Suppressor macrophage (primary cell): ENCODE data around the gene LDHB.
A peak's percentile ranks its signal among the peaks of the same experiment; 100 is the strongest.
"Not testable (repeated sequence)": the region's sequence is repeated elsewhere in the genome, so short reads cannot be mapped to it uniquely, and the experiment has no call there.

Experiments used
- DNase-seq, 4 experiments: peaks; one replicate each; pipeline ENCODE4 v3.0.0-alpha.2; 2020 to 2022

LDHB gene

DNA sequence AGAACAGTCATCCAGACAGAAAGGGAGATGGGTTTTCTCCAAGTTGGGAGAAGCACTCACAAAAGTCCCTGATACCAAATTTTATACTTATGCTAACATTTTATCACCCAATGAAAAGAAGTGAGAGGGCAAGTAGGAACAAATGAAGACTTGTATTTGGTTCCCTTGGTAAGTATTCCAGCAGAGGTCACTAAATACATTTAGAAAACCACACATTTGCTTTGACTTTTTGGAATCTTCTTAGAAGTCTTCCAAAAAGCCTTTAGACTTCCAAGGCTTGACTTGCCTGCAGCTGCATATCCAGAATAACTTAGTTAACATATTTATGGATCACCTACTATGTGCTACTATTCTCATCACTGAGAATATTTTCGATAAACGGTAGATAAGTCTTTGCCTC lies 49.9 kb downstream of the LDHB start:
- peak in 3 of 4 experiments; percentile 3 to 54 (median 53) for DNase-seq

DNA sequence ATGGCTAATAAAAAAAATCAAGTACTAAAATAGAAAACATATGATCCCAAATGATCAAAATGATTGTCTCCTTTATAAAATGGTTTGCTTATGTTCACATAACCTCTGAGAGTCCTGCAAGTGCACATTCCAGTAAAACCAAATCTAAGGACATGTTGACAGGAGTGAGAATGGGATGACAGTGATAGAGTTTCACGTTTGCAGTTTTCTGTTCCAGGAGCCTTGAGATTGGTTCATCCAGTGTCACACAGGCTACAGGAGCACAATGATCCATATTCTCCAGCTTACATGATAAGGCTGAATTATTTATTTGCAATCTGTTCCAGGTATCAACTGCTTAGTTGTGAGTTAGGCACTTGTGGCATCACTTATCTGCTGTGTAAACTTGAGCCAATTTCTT lies 51.5 kb downstream of the LDHB start:
- DNase-seq = no peak

DNA sequence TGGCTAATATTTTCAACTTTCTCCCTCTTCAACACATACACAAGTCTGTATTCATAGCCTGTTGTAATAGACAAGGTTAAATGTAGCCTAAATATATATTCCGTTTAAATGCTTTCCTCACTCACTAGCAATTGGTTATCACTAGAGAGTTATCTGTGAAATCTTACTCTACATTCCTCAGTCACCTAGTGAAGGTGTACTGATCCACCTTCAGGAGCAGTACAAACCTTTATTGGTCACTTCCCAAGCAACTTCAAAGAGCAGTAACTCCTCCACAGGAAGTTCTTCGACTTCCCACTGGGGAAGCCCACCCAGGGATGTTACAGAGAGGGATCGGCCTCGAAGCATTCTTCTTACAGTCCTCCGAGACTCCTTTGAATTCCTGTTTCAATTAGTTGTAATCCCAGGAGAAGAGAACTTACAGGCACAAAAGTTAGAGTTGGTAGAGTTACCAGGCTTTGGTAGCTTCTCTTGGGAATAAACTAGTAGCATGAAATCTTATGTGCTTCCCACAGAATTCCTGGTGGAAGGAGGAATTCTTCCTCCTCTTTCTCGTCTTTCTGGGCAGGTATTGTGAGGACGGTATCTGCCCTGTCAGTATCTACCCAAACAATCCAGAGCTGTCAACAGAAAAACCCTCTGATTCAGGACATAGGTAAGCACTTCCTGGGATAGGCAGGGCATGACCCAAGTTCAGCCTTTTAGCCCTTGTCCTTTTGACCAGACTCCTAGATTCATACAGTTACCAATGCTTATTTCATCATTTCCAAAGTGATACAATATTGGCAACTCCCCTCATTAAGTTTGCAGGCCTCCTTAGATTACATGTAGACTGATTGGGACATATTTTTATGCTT lies 53.2 kb downstream of the LDHB start, which contains the start of gene GYS2:
GYS2 (minus strand) TSS at position 603 of the 857 bp plus-strand sequence; CDS start at position 348, 255 bp downstream.
- DNase-seq = no peak

DNA sequence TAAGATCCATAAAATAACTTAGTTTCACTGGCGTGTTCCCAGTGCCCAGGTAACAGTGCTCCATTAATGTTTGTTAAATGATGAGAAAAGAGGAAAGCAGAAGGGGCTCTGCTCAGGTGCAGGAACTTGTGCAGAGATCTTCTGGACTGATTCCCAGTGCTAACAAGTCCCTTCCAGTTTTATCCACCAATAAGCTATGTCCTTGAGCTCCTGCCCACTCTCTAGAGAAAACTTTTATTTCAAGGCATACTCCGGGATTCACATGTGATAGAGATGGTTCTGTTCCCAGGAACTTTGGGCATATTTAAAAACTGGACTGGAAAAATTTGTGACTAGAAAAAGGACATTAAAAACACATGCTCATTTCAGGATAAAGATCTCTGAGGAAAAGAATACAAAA lies 54.9 kb downstream of the LDHB start:
- DNase-seq = no peak

DNA sequence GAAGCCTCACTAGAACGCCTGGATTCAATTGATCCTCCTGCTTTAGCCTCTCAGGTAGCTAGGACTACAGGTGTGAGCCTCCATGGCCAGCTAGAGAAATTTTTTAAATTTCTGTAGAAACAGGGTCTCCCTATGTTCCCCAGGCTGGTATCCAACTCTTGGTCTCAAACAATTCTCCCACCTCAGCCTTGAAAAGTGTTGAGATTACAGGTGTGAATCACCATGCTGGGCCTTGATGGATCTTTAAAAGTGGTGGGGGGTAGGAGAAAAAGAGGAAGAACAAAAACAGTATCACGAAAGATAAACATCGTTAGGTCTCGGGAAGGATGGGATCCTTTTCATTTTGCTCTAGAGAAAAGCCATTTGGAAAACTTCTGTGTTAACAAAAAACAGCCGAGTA lies 57.4 kb downstream of the LDHB start:
- DNase-seq = no peak

DNA sequence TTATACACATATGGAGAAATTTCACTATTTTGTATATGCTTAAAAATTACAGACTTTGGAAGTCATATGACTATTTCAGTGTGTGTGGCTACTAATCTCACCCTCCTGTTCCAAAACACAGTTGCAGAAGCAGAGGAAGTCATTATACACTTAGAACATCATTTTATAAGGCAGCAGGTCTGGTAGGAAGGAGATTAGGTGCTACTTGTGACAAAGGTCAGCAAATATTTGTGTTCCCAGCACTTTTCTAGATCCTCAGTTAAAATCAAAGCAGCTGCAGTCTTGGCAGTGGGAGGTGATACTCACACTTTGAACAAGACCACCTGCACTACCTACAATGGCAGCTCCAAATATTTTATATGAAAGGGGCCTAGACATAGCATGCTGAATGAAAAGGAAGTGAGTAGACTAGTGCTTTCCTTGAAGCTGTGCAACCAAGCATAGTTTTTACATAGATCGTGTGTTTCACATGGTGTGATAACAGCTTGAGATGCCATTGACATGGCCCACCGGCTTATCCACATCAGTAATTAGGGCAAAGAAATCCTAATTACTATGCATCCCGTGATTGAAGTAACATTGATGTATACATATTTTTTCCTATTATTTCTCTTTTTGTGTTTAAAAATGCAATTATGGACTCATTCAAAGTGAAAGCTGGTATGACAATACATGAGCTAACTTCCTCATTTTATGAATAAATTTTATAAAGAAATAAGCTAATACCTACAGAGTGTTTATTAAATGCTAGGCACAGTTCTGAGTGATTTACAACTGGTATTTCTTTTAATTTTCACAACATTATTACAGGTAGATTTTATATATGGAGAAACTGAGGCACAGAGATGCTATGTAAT lies 58.3 kb downstream of the LDHB start:
- DNase-seq = no peak

DNA sequence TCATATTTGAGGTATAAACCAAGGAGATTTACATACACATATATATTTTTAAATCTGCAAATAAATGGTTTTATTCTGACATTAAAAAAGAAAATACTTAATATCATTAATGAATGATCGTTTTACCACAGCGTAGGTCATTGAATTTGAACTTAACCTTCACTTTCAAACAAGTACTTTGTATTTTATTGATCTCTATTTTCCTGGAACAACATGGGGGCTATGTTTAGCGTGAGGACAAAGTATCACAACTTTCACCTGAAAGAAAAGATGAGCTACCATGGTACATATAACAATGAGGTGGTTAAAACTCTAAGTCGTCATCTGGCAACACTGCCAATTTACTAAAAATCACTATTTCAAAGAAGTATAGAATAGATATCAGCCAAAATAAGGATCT lies 59.0 kb downstream of the LDHB start:
- no peak for DNase-seq

DNA sequence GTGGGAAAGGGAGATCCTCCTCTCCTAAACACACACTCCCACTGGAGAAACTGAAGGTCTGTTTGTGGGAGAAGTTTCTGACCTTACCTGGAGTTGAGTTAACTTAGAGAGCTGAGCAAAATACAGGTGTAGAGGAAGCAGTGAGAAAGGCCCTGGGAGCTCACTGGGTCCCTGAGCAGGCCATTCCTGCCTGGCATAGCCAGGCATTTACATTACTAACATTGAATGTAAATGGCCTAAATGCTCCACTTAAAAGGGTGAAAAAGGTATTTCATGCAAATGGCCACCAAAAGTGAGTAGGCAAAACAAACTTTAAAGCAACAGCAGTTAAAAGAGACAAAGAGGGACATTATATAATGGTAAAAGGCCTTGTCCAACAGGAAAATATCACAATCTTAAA lies 62.3 kb downstream of the LDHB start:
- DNase-seq = not testable (repeated sequence)

DNA sequence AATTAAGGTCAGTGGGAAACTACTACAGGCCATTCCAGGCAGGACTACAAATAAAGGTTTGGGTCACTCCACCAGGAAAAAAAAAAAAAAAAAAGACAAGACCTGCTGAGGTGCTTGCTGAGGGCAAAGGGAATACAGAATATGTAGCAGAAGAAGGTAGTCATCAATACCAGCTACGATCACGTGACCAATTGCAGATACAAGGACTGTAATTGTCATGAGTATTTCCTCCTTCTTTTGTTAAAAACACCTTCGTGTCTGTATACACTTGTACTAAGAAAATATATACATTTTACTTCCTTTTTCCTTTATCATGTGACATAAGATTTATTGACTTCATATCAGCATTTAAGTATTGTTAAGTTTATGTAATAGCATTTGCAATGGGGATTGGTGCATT lies 72.2 kb downstream of the LDHB start:
- no peak for DNase-seq
